IPS DF 6.9 (cell line): ENCODE results near the gene TAF10.
A peak's percentile ranks its signal among the peaks of the same experiment; 100 is the strongest.

Source experiments
- DNase-seq: peaks from one replicate; pipeline ENCODE4 v3.0.0-alpha.2; 2013; ENCODE audit warnings: low read depth, low spot score
- H3K27ac ChIP-seq: one replicate; pipeline ENCODE4 v1.5.1; 2013; ENCODE audit warnings: low read length, control low read depth
- H3K27me3 ChIP-seq: 2 replicates; pipeline ENCODE4 v1.6.1; 2013; ENCODE audit warnings: mild to moderate bottlenecking, low read length; ENCODE audit not compliant: control insufficient read depth, insufficient read depth
- H3K36me3 ChIP-seq: 2 replicates; pipeline ENCODE4 v1.6.1; 2013; ENCODE audit warnings: low read length; ENCODE audit not compliant: control insufficient read depth, insufficient read depth
- H3K4me1 ChIP-seq: 2 replicates; pipeline ENCODE4 v1.6.1; 2013; ENCODE audit warnings: low read length; ENCODE audit not compliant: control insufficient read depth, insufficient read depth
- H3K4me3 ChIP-seq: 2 replicates; pipeline ENCODE4 v1.5.1; 2013; ENCODE audit warnings: mild to moderate bottlenecking, low read length
- H3K9me3 ChIP-seq: 2 replicates; pipeline ENCODE4 v1.6.1; 2013; ENCODE audit warnings: low read length, inconsistent platforms; ENCODE audit not compliant: control insufficient read depth, insufficient read depth
- WGBS: extraction: QIAGEN DNeasy Blood & Tissue Kit; methylation state at CpG from one replicate; pipeline ENCODE4 v1.1.7; 2013; ENCODE audit warnings: mixed read lengths, missing lambda C conversion rate; ENCODE audit not compliant: insufficient read length, insufficient coverage; 5-methylcytosine and 5-hydroxymethylcytosine counted together

TAF10 gene

GRCh38 chr11:6608726-6609501 is 3.1 kb downstream of the TAF10 start:
- no peaks in the 10 kb centered on the region for H3K27me3 ChIP-seq
- H3K27ac ChIP-seq, result no peak overlapping the region
- no peak for DNase-seq
- H3K4me3 ChIP-seq, result no peak overlapping the region
- H3K36me3 ChIP-seq, result peaks cover 30% of the 10 kb centered on the region; the same call in 1 of the 2 replicates
- H3K4me1 ChIP-seq, result peaks cover 2% of the 10 kb centered on the region; the same call in 1 of the 2 replicates
- no peaks in the 10 kb centered on the region for H3K9me3 ChIP-seq
- WGBS, result no CpG with 5 or more reads among the region's 14 CpGs

GRCh38 chr11:6608011-6608410 is 4.0 kb downstream of the TAF10 start:
- Histone ChIP-seq H3K27me3 (no peaks in the 10 kb centered on the region), H3K36me3 (peaks cover 30% of the 10 kb centered on the region; the same call in 1 of the 2 replicates), H3K9me3 (no peaks in the 10 kb centered on the region), H3K27ac (no peak overlapping the region), H3K4me3 (no peak overlapping the region), H3K4me1 (peaks cover 2% of the 10 kb centered on the region; the same call in 1 of the 2 replicates)
- WGBS, result no CpG with 5 or more reads among the region's 9 CpGs
- DNase-seq, result no peak

DNA sequence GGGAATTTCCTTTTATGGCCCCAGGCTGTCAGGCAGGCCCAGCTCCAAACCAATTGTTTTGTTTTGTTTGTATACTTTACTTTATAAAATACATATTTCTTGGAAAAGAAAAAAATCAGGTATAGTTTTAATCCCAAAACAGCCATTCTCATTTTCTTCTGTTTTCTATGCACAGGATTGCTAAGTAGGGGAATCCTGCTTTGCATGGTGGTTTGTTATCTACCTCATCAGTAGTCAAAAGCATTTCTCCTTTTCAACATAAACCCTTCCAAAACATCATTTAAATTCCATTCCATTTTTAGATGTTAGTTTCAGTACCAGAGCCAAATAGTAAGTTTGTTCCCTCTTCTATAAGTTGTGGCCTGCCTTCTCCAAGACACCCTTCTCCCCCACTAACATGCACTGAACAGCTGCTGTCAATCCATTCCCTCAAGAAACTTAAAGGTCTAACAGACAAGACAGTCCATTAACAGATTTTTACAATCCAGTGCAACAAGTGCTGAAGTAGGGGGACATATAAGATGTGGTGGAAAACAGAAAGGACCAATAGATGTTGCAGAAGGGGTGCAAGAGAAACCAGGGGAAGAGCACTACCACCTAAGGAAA is 4.7 kb downstream of the TAF10 start:
- no peak for DNase-seq
- H3K4me3 ChIP-seq, result no peak overlapping the region

DNA sequence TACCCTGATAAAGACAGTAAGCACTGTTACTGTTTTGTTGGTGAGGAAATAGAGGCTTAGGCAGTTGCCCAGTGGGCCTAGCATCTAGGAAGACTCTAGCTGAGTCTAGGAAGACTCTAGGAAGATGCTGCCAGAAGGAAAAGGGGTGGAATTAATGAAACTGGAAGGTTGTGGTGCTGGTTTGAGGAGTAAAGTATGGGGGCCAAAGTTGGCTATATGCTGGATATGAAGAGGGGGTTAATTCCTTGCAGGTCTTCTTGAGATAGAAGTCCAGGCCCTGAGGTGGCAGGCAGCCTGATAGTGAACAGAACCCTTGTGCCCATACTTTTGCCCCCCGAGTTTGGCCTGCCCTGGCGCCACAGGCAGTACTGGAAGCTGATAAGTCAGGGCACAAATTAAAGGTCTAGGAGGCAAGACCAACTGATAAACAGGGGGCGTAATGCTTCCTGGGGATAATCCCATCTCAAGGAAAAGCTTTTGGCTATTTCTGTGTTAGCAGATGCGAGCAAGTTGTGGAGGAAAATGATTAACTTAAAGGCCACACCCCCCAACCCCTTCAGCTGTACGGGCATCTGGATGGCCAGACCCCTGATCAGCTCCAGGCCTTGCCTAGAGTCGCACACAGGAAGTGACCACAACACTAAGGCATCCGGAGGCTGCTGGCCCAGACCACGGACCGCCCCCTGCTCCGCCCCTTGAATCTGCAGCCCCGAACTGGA is 5.4 kb downstream of the TAF10 start:
- peak; percentile 87 for DNase-seq
- peaks cover 2% of the 10 kb centered on the region; the same call in 1 of the 2 replicates for H3K4me1 ChIP-seq
- WGBS, result no CpG with 5 or more reads among the region's 11 CpGs
- no peak overlapping the region for H3K27ac ChIP-seq
- no peak overlapping the region for H3K4me3 ChIP-seq
- peaks cover 30% of the 10 kb centered on the region; the same call in 1 of the 2 replicates for H3K36me3 ChIP-seq
- no peaks in the 10 kb centered on the region for H3K27me3 ChIP-seq
- no peaks in the 10 kb centered on the region for H3K9me3 ChIP-seq

More for the DNA sequence above, 4.7 kb downstream of the TAF10 start:
- Histone ChIP-seq H3K4me1 (peaks cover 2% of the 10 kb centered on the region; the same call in 1 of the 2 replicates), H3K27me3 (no peaks in the 10 kb centered on the region), H3K9me3 (no peaks in the 10 kb centered on the region), H3K27ac (no peak overlapping the region), H3K36me3 (peaks cover 30% of the 10 kb centered on the region; the same call in 1 of the 2 replicates)

DNA sequence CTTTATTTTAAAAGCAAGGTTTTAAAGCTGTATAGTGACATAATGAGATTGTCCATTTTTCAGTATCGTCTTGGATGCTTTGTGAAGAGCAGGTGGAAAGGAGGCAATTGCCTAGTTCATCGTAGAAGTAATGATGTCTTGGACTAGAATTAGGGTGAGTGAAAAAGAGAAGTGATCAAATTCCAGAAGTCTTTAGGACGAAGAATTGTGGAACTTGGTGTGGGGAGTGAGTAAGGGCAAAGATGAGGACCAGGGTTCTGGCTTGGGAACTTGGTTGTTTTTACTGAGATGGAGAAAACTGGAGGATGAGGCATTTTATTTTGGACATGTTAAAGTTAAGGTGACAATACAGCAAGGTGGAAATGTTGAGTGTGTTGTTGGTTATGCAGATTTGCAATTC is 7.2 kb downstream of the TAF10 start:
- Histone ChIP-seq H3K4me1 (peaks cover 2% of the 10 kb centered on the region; the same call in 1 of the 2 replicates), H3K9me3 (no peaks in the 10 kb centered on the region), H3K36me3 (peaks cover 31% of the 10 kb centered on the region; the same call in 1 of the 2 replicates), H3K27ac (no peak overlapping the region), H3K4me3 (no peak overlapping the region; the same call in 1 of the 2 replicates), H3K27me3 (no peaks in the 10 kb centered on the region)
- no CpG with 5 or more reads among the region's 3 CpGs for WGBS
- DNase-seq, result no peak

- Histone ChIP-seq H3K4me3 (peak overlapping the region; percentile 81), H3K27me3 (no peaks in the 10 kb centered on the region), H3K36me3 (peaks cover 25% of the 10 kb centered on the region; the same call in 1 of the 2 replicates), H3K9me3 (no peaks in the 10 kb centered on the region), H3K27ac (no peak overlapping the region), H3K4me1 (peaks cover 2% of the 10 kb centered on the region; the same call in 1 of the 2 replicates)
- no CpG with 5 or more reads among the region's 20 CpGs for WGBS
- no peak for DNase-seq
These were observed 7.9 kb downstream of the TAF10 start for GRCh38 chr11:6604081-6604626.

DNA sequence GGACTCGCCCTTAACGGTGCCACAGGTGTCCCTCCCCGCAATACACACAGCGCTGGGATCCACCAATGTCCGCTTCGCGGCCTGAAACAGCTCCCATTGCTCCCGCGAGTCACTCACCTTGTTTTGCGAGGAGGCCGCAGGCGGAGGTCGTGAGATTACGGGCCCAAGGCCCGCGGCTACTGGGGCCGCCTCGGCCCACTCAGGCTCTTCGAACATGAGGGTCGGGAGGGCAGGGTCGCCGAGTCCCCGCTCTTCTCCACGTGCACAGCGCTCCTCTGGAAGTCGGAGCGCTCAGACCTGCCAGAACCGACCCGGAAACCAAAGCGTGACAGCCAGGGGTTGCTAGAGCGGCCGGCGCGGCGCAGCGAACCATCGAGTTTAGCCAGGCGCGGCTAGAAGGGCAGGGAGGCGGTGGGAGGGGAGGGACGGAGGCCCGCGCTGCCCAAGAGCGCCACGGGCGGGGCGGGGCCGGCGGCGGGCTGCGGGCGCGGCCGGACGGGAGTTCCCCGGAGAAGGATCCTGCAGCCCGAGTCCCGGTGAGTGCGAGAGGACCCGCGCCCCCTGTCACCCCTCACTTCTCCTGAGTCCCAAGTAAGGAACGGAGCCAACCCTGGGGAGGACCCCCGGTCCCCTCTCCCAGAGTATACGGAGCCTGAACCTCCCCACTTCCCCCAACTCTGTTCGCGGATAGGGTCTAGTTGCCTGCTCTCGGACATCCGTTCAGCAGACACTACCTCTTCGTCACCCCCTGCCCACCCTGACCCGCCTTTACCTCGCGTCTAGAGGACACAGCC is 8.5 kb downstream of the TAF10 start, which contains the start of the genes ILK and RRP8:
ILK (plus strand) TSS at position 488 of the 794 bp plus-strand sequence. CDS start 498 bp downstream, outside the sequence.
RRP8 (minus strand) TSS at position 330 of the 794 bp plus-strand sequence; CDS start at position 216, 114 bp downstream.
- H3K27ac ChIP-seq, result no peak within 1 kb of the TSS

GRCh38 chr11:6602096-6602940 is 9.7 kb downstream of the TAF10 start:
- Histone ChIP-seq H3K27me3 (no peaks in the 10 kb centered on the region), H3K9me3 (no peaks in the 10 kb centered on the region), H3K4me3 (peak overlapping the region; percentile 81; the same call in 1 of the 2 replicates), H3K4me1 (0 out of 2 replicates have a peak, but pooled peaks cover 2% of the 10 kb centered on the region), H3K36me3 (peaks cover 11% of the 10 kb centered on the region; the same call in 1 of the 2 replicates), H3K27ac (no peak overlapping the region)
- no CpG with 5 or more reads among the region's 7 CpGs for WGBS
- no peak for DNase-seq

More for the DNA sequence above, 8.5 kb downstream of the TAF10 start, which contains the start of the genes ILK and RRP8:
- Histone ChIP-seq H3K4me3 (peak within 1 kb of the TSS; percentile 81), H3K4me1 (peaks cover 2% of the 10 kb centered on the region; the same call in 1 of the 2 replicates), H3K36me3 (peaks cover 18% of the 10 kb centered on the region; the same call in 1 of the 2 replicates), H3K27me3 (no peaks in the 10 kb centered on the region), H3K9me3 (no peaks in the 10 kb centered on the region)
- whole genome bisulfite sequencing, result no CpG with 5 or more reads among the region's 72 CpGs
- no peak for DNase-seq

DNA sequence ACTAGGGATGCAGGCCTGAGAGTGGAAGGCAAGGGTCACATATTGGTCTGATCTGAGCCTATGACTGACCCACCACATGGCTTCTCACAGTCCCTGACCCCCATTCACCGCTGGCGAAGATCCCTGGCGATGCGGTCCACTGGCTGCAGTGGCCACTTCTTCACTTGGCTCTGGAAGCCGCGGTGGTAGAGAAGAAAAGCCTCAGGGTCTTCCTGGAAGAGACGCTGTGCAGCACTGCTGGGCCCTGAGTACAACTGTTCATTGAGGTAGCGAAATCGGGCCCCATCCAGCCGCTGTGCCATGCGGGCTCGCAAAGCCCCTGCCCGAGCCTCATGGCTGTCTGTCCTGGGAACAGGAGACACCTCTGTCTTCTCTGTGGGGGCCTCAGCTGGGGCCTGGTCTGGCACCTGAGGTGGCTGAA is 11.0 kb downstream of the TAF10 start:
- H3K27ac ChIP-seq, result no peak overlapping the region
- peaks cover 11% of the 10 kb centered on the region; the same call in 1 of the 2 replicates for H3K36me3 ChIP-seq
- DNase-seq, result no peak
- H3K27me3 ChIP-seq, result no peaks in the 10 kb centered on the region
- no CpG with 5 or more reads among the region's 13 CpGs for WGBS
- no peaks in the 10 kb centered on the region for H3K9me3 ChIP-seq
- H3K4me3 ChIP-seq, result no peak overlapping the region
- H3K4me1 ChIP-seq, result no peaks in the 10 kb centered on the region
